KMS-11 (cell line): ENCODE data around the gene CAPN12.

ENCODE experiments used
- H2AFZ ChIP-seq: fragments of 200-600 bp; sonication (generic); 2 replicates; pipeline ENCODE4 v1.6.1; 2016; ENCODE audit warnings: antibody characterized with exemption, mixed run types, low read depth
- H3K27ac ChIP-seq: fragments of 200-600 bp; sonication (generic); 2 replicates; pipeline ENCODE4 v1.6.1; 2016; ENCODE audit warnings: mild to moderate bottlenecking, mixed run types
- H3K27me3 ChIP-seq: fragments of 200-600 bp; sonication (generic); 2 replicates; pipeline ENCODE4 v1.6.1; 2017; ENCODE audit warnings: mild to moderate bottlenecking, low read depth, mixed run types, moderate library complexity; ENCODE audit not compliant: insufficient read depth
- H3K36me3 ChIP-seq: fragments of 200-600 bp; sonication (generic); 2 replicates; pipeline ENCODE4 v1.6.1; 2017; ENCODE audit warnings: mild to moderate bottlenecking, mixed run types; ENCODE audit not compliant: insufficient read depth
- H3K4me1 ChIP-seq: fragments of 200-600 bp; sonication (generic); 2 replicates; pipeline ENCODE4 v1.6.1; 2016; ENCODE audit warnings: mild to moderate bottlenecking, low read depth, mixed run types; ENCODE audit not compliant: poor library complexity, severe bottlenecking
- H3K4me2 ChIP-seq: fragments of 200-600 bp; sonication (generic); 2 replicates; pipeline ENCODE4 v1.7.0; 2016; ENCODE audit warnings: mild to moderate bottlenecking, mixed run types
- H3K4me3 ChIP-seq: fragments of 200-600 bp; sonication (generic); IDR thresholded peaks from 2 replicates; pipeline ENCODE4 v1.6.1; 2017; ENCODE audit warnings: low read depth, low read length, mixed read lengths; ENCODE audit not compliant: insufficient read depth
- H3K79me2 ChIP-seq: fragments of 200-600 bp; sonication (generic); 2 replicates; pipeline ENCODE4 v1.6.1; 2016; ENCODE audit warnings: low read depth, mixed run types; ENCODE audit not compliant: insufficient read depth
- H3K9ac ChIP-seq: fragments of 200-600 bp; sonication (generic); 2 replicates; pipeline ENCODE4 v1.6.1; 2016; ENCODE audit warnings: mild to moderate bottlenecking, mixed run types
- H4K20me1 ChIP-seq: fragments of 200-600 bp; sonication (generic); 2 replicates; pipeline ENCODE4 v1.6.1; 2016; ENCODE audit warnings: mild to moderate bottlenecking, mixed run types; ENCODE audit not compliant: insufficient read depth
- TF ChIP-seq, protein P1 (sequence below): fragments of 200-600 bp; sonication (generic); conservative IDR thresholded peaks from 2 replicates; pipeline ENCODE4 v1.6.1; 2017; ENCODE audit warnings: low read depth, mild to moderate bottlenecking, antibody characterized with exemption, low read length, moderate library complexity, mixed read lengths

CAPN12 gene

GRCh38 chr19:38699647-38700349 lies 44.5 kb downstream of the CAPN12 start:
- Histone ChIP-seq H3K4me3 (no peak overlapping the region), H3K4me1 (no peaks in the 10 kb centered on the region), H3K79me2 (no peaks in the 10 kb centered on the region; the same call in 1 of the 2 replicates), H2AFZ (no peak overlapping the region), H3K27ac (no peak overlapping the region), H3K9ac (no peak overlapping the region), H3K27me3 (no peaks in the 10 kb centered on the region), H3K36me3 (no peaks in the 10 kb centered on the region; the same call in 1 of the 2 replicates), H3K4me2 (no peak overlapping the region), H4K20me1 (no peaks in the 10 kb centered on the region)
- TF ChIP-seq, protein P1, sequence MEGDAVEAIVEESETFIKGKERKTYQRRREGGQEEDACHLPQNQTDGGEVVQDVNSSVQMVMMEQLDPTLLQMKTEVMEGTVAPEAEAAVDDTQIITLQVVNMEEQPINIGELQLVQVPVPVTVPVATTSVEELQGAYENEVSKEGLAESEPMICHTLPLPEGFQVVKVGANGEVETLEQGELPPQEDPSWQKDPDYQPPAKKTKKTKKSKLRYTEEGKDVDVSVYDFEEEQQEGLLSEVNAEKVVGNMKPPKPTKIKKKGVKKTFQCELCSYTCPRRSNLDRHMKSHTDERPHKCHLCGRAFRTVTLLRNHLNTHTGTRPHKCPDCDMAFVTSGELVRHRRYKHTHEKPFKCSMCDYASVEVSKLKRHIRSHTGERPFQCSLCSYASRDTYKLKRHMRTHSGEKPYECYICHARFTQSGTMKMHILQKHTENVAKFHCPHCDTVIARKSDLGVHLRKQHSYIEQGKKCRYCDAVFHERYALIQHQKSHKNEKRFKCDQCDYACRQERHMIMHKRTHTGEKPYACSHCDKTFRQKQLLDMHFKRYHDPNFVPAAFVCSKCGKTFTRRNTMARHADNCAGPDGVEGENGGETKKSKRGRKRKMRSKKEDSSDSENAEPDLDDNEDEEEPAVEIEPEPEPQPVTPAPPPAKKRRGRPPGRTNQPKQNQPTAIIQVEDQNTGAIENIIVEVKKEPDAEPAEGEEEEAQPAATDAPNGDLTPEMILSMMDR: no peak

GRCh38 chr19:38699027-38699346 lies 45.3 kb downstream of the CAPN12 start:
- TF ChIP-seq, protein P1: no peak
- Histone ChIP-seq H3K4me3 (no peak overlapping the region), H3K9ac (no peak overlapping the region)

GRCh38 chr19:38698225-38699026 lies 45.8 kb downstream of the CAPN12 start:
- Histone ChIP-seq H2AFZ (no peak overlapping the region), H3K4me3 (no peak overlapping the region), H3K4me2 (no peak overlapping the region), H3K4me1 (no peaks in the 10 kb centered on the region), H3K9ac (no peak overlapping the region), H3K79me2 (peaks cover 3% of the 10 kb centered on the region; the same call in 1 of the 2 replicates), H4K20me1 (no peaks in the 10 kb centered on the region), H3K36me3 (no peaks in the 10 kb centered on the region), H3K27ac (no peak overlapping the region), H3K27me3 (no peaks in the 10 kb centered on the region)
- TF ChIP-seq, protein P1: no peak

More at GRCh38 chr19:38699027-38699346, 45.3 kb downstream of the CAPN12 start:
- H3K79me2 ChIP-seq: no peaks in the 10 kb centered on the region; the same call in 1 of the 2 replicates
- H3K36me3 ChIP-seq: no peaks in the 10 kb centered on the region; the same call in 1 of the 2 replicates
- H3K27ac ChIP-seq: no peak overlapping the region
- H3K4me2 ChIP-seq: no peak overlapping the region
- H3K4me1 ChIP-seq: no peaks in the 10 kb centered on the region
- H2AFZ ChIP-seq: no peak overlapping the region
- no peaks in the 10 kb centered on the region for H4K20me1 ChIP-seq
- H3K27me3 ChIP-seq: no peaks in the 10 kb centered on the region

DNA sequence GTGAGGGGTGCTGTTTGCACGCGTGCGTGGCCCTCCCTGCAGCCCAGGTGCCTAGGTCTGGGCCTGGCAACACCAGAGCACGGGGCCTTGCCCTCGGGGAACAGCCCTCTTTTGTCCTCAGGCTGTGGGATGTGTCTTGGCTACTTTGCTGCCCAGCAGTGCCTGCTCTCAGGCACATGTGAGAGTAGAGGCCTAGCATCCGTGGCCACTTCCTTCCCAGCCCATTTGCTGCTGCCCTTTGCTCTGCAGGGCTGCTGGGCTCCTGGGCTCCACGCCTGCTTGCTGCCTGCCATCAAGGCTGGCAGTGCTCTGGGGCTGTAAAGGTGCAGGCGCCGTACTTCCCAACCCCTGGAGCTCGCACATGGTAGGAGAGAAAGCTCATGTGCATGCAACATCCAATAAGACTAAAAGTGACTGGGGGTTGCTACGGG lies 46.6 kb downstream of the CAPN12 start:
- Histone ChIP-seq H3K27me3 (no peaks in the 10 kb centered on the region), H3K4me2 (no peak overlapping the region), H3K4me1 (peaks cover 3% of the 10 kb centered on the region), H2AFZ (no peak overlapping the region), H3K27ac (no peak overlapping the region), H3K4me3 (no peak overlapping the region), H3K9ac (no peak overlapping the region), H3K79me2 (peaks cover 10% of the 10 kb centered on the region; the same call in 1 of the 2 replicates), H4K20me1 (no peaks in the 10 kb centered on the region), H3K36me3 (no peaks in the 10 kb centered on the region)
- TF ChIP-seq, protein P1: no peak
